Heart left ventricle (tissue), 16 donors: Measurements from ENCODE around the gene CSF1. TPM values are rescaled to one million over a fixed set of nuclear protein-coding genes. Genes with fewer than 3 reads are reported as not detected.

Experiments
- ATAC-seq, 4 donors: fragments of 200-7000 bp; cut with Tn5 transposase; one replicate each; pipeline ENCODE4 v1.9.1; 2020 to 2022; ENCODE audit warnings: moderate library complexity in 4 of 4, mild to moderate bottlenecking in 3 of 4, moderate number of reproducible peaks in 1 of 4
- DNase-seq, 5 donors: peaks; one replicate each; pipeline ENCODE4 v3.0.0-alpha.2; 2020
- H3K27ac ChIP-seq, 12 donors: fragments of 200-600 bp; sonication (generic) in 4 of 12; one replicate each; pipeline versions ENCODE4 v1.5.0 to v1.8.0; 2016 to 2022; ENCODE audit warnings: mild to moderate bottlenecking in 2 of 12
- H3K27me3 ChIP-seq, 9 donors: fragments of 200-600 bp; sonication (generic) in 2 of 9; one replicate each; pipeline versions ENCODE4 v1.5.1 to v1.8.0; 2016 to 2022; ENCODE audit warnings: mild to moderate bottlenecking in 3 of 9
- H3K36me3 ChIP-seq, 9 donors: fragments of 200-600 bp; sonication (generic) in 2 of 9; one replicate each; pipeline versions ENCODE4 v1.5.0 to v1.8.0; 2018 to 2022; ENCODE audit warnings: mild to moderate bottlenecking in 2 of 9
- H3K4me1 ChIP-seq, 12 donors: fragments of 200-600 bp; sonication (generic) in 4 of 12; one replicate each; pipeline versions ENCODE4 v1.5.0 to v1.8.0; 2016 to 2022; ENCODE audit warnings: mild to moderate bottlenecking in 3 of 12
- H3K4me3 ChIP-seq, 12 donors: fragments of 200-600 bp; sonication (generic) in 4 of 12; one replicate each; pipeline versions ENCODE4 v1.5.0 to v1.8.0; 2017 to 2022; ENCODE audit warnings: mild to moderate bottlenecking in 9 of 12, moderate library complexity in 4 of 12
- H3K9me3 ChIP-seq, 12 donors: fragments of 200-600 bp; sonication (generic) in 4 of 12; one replicate each; pipeline versions ENCODE4 v1.5.0 to v1.8.0; 2016 to 2022; ENCODE audit warnings: mild to moderate bottlenecking in 1 of 12
- CTCF ChIP-seq, 12 donors: fragments of 200-600 bp; sonication (generic) in 4 of 12; IDR thresholded peaks; one replicate each; pipeline versions ENCODE4 v1.5.0 to v1.8.0; 2018 to 2022; ENCODE audit warnings: antibody characterized with exemption in 12 of 12, mild to moderate bottlenecking in 5 of 12
- POLR2A ChIP-seq, 2 donors: fragments of 450-650 bp; IDR thresholded peaks; one replicate each; pipeline ENCODE4 v1.6.1; 2017; ENCODE audit warnings: antibody characterized with exemption in 2 of 2, mild to moderate bottlenecking in 2 of 2, moderate library complexity in 2 of 2
- WGBS, 4 donors: extraction: QIAGEN DNeasy Blood & Tissue Kit in 2 of 4; methylation state at CpG; one replicate each; pipeline versions ENCODE4 v1.1.5 to v1.1.7; 2013 to 2018; 5-methylcytosine and 5-hydroxymethylcytosine counted together
- intact Hi-C, 10 donors: fragments of 100-400 bp; cut with DNase I; formaldehyde crosslinking; loops; one replicate each; pipeline versions ENCODE4 v1.11.1 to v1.14.2; 2022
- polyA plus RNA-seq, 2 donors: library from polyadenylated mRNA; stranded (reverse); fragments of 200-250 nt; gene quantifications; one replicate each; pipeline ENCODE4 v1.2.3, GENCODE V29; 2013
- total RNA-seq, 9 donors: library from RNA; depleted of rRNA in 2 of 9; stranded (reverse); fragments of >200 nt in 2 of 9; fragmentation: NEBNext Ultra II Directional in 3 of 9; extraction: Animal tissue kit (Norgen Biotek cat#: 25700) in 3 of 9; gene quantifications; one replicate each; pipeline versions ENCODE4 v1.1.0 to v1.2.4, GENCODE V29; 2016 to 2023
- donor health status: ischemic (EF 13 %, LVEDD 7.1; RV severe dilation, severe dysfunction).
- donor health status: healthy with polysubstance abuse.
- donor health status: DM: no; HTN: yes; CAD: no.
- donor health status: DM: no; HTN: no; CAD: no.
- donor health status: ischemic (EF 25% LVEDD 6.9; RV normal size, moderate dysfunction).
- donor health status: ischemic (EF 25% LVEDD 5.7; RV mildly dilated, moderate dysfunction).
- donor health status: healthy.
- donor health status: DM: yes; HTN: yes; CAD: no.
- donor health status: ischemic (EF 35%, LVEDD 5.7; RV mildly dilated, moderate dysfunction).
- donor health status: nonischemic (EF 11% LVEDD 7.7; RV severe dilation, severe dysfunction).
- donor health status: DM: yes; HTN: yes; CAD: no.
- donor health status: PGD.
- donor health status: ischemic (EF 29% LVEDD 5.4; RV normal size, mild dysfunction).
- donor health status: nonischemic (EF 23%, LVEDD 6.1; RV moderate dilation, normal function).

Gene CSF1
- total and polyA plus RNA-seq, 11 donors: 9.0 to 64.8 (median 13.3) TPM

- Histone ChIP-seq H3K4me3 (no peak overlapping the region), H3K36me3 (no peaks in the 10 kb centered on the region), H3K4me1 (peaks cover 4 to 64% (median 39%) of the 10 kb centered on the region in 12 donors), H3K27ac (no peak overlapping the region), H3K9me3 (no peaks in the 10 kb centered on the region), H3K27me3 (no peaks in the 10 kb centered on the region)
- WGBS, 4 donors: 95 to 97% (median 96%) methylated on average over 10 of the region's 10 CpGs
- ATAC-seq (no peak), DNase-seq (no peak)
- intact Hi-C loops: no loop called here
- TF ChIP-seq POLR2A (IDR thresholded peaks at IDR 0.05): no peak
- TF ChIP-seq CTCF (IDR thresholded peaks at IDR 0.05): no peak
These were observed 30.6 kb upstream of the CSF1 start for GRCh38 chr1:109879881-109880525.

- TF ChIP-seq CTCF (IDR thresholded peaks at IDR 0.05): no peak
- intact Hi-C loops: no loop called here
- ATAC-seq: no peak
- H3K27me3 ChIP-seq: no peaks in the 10 kb centered on the region
- H3K27ac ChIP-seq: no peak overlapping the region
- DNase-seq: no peak
- 77 to 84% (median 81%) methylated on average over 20 of the region's 20 CpGs for WGBS, 4 donors
- no peaks in the 10 kb centered on the region for H3K9me3 ChIP-seq
- peaks cover 4 to 56% (median 38%) of the 10 kb centered on the region in 12 donors for H3K4me1 ChIP-seq
- H3K4me3 ChIP-seq: no peak overlapping the region
- no peaks in the 10 kb centered on the region for H3K36me3 ChIP-seq
These were observed 29.4 kb upstream of the CSF1 start for GRCh38 chr1:109880971-109881894.

- WGBS, 4 donors: 94 to 100% (median 99%) methylated on average over 4 of the region's 4 CpGs
- Histone ChIP-seq H3K9me3 (no peaks in the 10 kb centered on the region), H3K4me1 (peaks cover 4 to 55% (median 32%) of the 10 kb centered on the region in 12 donors), H3K27ac (no peak overlapping the region), H3K36me3 (no peaks in the 10 kb centered on the region), H3K4me3 (no peak overlapping the region), H3K27me3 (no peaks in the 10 kb centered on the region)
- TF ChIP-seq CTCF (IDR thresholded peaks at IDR 0.05) (no peak), POLR2A (IDR thresholded peaks at IDR 0.05) (no peak)
- intact Hi-C loops: no loop called here
- ATAC-seq (no peak), DNase-seq (no peak)
These were observed 28.8 kb upstream of the CSF1 start for GRCh38 chr1:109881906-109882287.
